Left renal pelvis (tissue), 4 donors: ENCODE results near the gene EVPLL. TPM values are rescaled to one million over a fixed set of nuclear protein-coding genes. Genes with fewer than 3 reads are reported as not detected.
"Not testable (repeated sequence)": the region's sequence is repeated elsewhere in the genome, so short reads cannot be mapped to it uniquely, and the experiment has no call there.

ENCODE experiments used
- DNase-seq, 4 donors: peaks; one replicate each; pipeline ENCODE4 v3.0.0-alpha.2; 2013; ENCODE audit warnings: low read depth in 4 of 4, low spot score in 3 of 4
- polyA plus RNA-seq, 4 donors: library from polyadenylated mRNA; unstranded; fragments of 120-200 nt; gene quantifications; one replicate each; pipeline ENCODE4 v1.2.1, GENCODE V29; 2013; ENCODE audit not compliant: insufficient read length in 4 of 4

EVPLL gene
- polyA plus RNA-seq, 4 donors, result 0.11 to 1.1 (median 0.76) TPM; not detected in 1

- DNase-seq, result not testable (repeated sequence)
These were observed 43.9 kb downstream of the EVPLL start for GRCh38 chr17:18421521-18421920.

GRCh38 chr17:18422464-18422863 is 44.9 kb downstream of the EVPLL start:
- not testable (repeated sequence) for DNase-seq

- DNase-seq, result not testable (repeated sequence)
These were observed 45.4 kb downstream of the EVPLL start for GRCh38 chr17:18423015-18423414.

- DNase-seq, result not testable (repeated sequence)
These were observed 48.0 kb downstream of the EVPLL start for GRCh38 chr17:18425593-18425992.

- DNase-seq, result not testable (repeated sequence)
These were observed 49.1 kb downstream of the EVPLL start for GRCh38 chr17:18426639-18427038.

GRCh38 chr17:18432206-18432605 is 54.6 kb downstream of the EVPLL start:
- DNase-seq, result not testable (repeated sequence)

Other genes starting within 250 kb of the EVPLL start
- 10 to 100 TPM; 58.8 to 70.6 (median 67.5) TPM for gene ALKBH5, start 193.9 kb upstream of the EVPLL start, polyA plus RNA-seq
- gene LLGL1, start 152.1 kb upstream of the EVPLL start, polyA plus RNA-seq, result 10 to 100 TPM; 26.8 to 43.2 (median 32.3) TPM
- gene FLII, start 119.0 kb upstream of the EVPLL start, polyA plus RNA-seq, result 100 to 1,000 TPM; 125 to 154 (median 138) TPM
- gene MIEF2, start 117.1 kb upstream of the EVPLL start, polyA plus RNA-seq, result 10 to 100 TPM; 13.7 to 17.9 (median 14.1) TPM
- 10 to 100 TPM; 35.4 to 52.4 (median 42.5) TPM for gene TOP3A, start 62.8 kb upstream of the EVPLL start, polyA plus RNA-seq
- gene SMCR8, start 62.5 kb upstream of the EVPLL start, polyA plus RNA-seq, result 10 to 100 TPM; 11.2 to 17.2 (median 14.9) TPM
- gene SHMT1, start 14.2 kb upstream of the EVPLL start, polyA plus RNA-seq, result 10 to 100 TPM; 15.3 to 62.8 (median 50.2) TPM
- gene LGALS9C, start 99.0 kb downstream of the EVPLL start, polyA plus RNA-seq, result under 1 TPM in 2 of 4 donors, not detected in 2; 0.08 to 0.20 TPM